Effector memory CD4-positive, alpha-beta T cell (primary cell): ENCODE results near the gene TELO2.

Experiments used
- DNase-seq, 3 donors: peaks; one replicate each; pipeline ENCODE4 v3.0.0-alpha.2; 2020
- H3K27ac ChIP-seq: 2 replicates; pipeline ENCODE4 v1.7.0; 2013; ENCODE audit warnings: mild to moderate bottlenecking, low read length, moderate library complexity; ENCODE audit not compliant: insufficient read depth, poor library complexity, severe bottlenecking
- H3K27me3 ChIP-seq: replicated peaks from 2 replicates; pipeline ENCODE4 v1.7.0; 2013; ENCODE audit warnings: mild to moderate bottlenecking, low read length; ENCODE audit not compliant: insufficient read depth, control insufficient read depth, poor library complexity, severe bottlenecking
- H3K36me3 ChIP-seq: 2 replicates; pipeline ENCODE4 v1.7.0; 2013; ENCODE audit warnings: mild to moderate bottlenecking, low read length, moderate library complexity; ENCODE audit not compliant: control insufficient read depth, insufficient read depth
- H3K4me1 ChIP-seq: 2 replicates; pipeline ENCODE4 v1.7.0; 2013; ENCODE audit warnings: low read length, mild to moderate bottlenecking; ENCODE audit not compliant: control insufficient read depth, insufficient read depth, poor library complexity, severe bottlenecking
- H3K4me3 ChIP-seq: 2 replicates; pipeline ENCODE4 v1.7.0; 2013; ENCODE audit warnings: low read length, low read depth, mild to moderate bottlenecking; ENCODE audit not compliant: insufficient read depth, poor library complexity, severe bottlenecking
- H3K9me3 ChIP-seq: 2 replicates; pipeline ENCODE4 v1.7.0; 2013; ENCODE audit warnings: mild to moderate bottlenecking, low read length, moderate library complexity; ENCODE audit not compliant: control insufficient read depth

The TELO2 gene

GRCh38 chr16:1488054-1488601 is 5.0 kb upstream of the TELO2 start:
- Histone ChIP-seq H3K27me3 (no peaks in the 10 kb centered on the region), H3K4me1 (peaks cover 7% of the 10 kb centered on the region), H3K4me3 (no peak overlapping the region), H3K27ac (no peak overlapping the region), H3K9me3 (no peaks in the 10 kb centered on the region), H3K36me3 (no peaks in the 10 kb centered on the region)
- no peak for DNase-seq

GRCh38 chr16:1488619-1489018 is 4.5 kb upstream of the TELO2 start, which contains the start of gene PTX4:
Gene PTX4, minus strand, starts transcription at chr16:1488944. Its CDS starts 35 bp downstream, at chr16:1488909.
- no peaks in the 10 kb centered on the region for H3K36me3 ChIP-seq
- no peaks in the 10 kb centered on the region for H3K9me3 ChIP-seq
- peaks cover 7% of the 10 kb centered on the region for H3K4me1 ChIP-seq
- H3K4me3 ChIP-seq: no peak within 1 kb of the TSS
- H3K27ac ChIP-seq: no peak within 1 kb of the TSS
- no peaks in the 10 kb centered on the region for H3K27me3 ChIP-seq
- no peak for DNase-seq

GRCh38 chr16:1489077-1489476 is 4.1 kb upstream of the TELO2 start:
- no peak for DNase-seq
- no peaks in the 10 kb centered on the region for H3K36me3 ChIP-seq
- H3K9me3 ChIP-seq: no peaks in the 10 kb centered on the region
- H3K4me3 ChIP-seq: no peak overlapping the region
- no peaks in the 10 kb centered on the region for H3K27me3 ChIP-seq
- H3K4me1 ChIP-seq: peaks cover 12% of the 10 kb centered on the region
- H3K27ac ChIP-seq: no peak overlapping the region

- no peak overlapping the region for H3K27ac ChIP-seq
These were observed 1.8 kb upstream of the TELO2 start for GRCh38 chr16:1491327-1491726.

GRCh38 chr16:1492082-1492922 is 858 bp upstream of the TELO2 start:
- Histone ChIP-seq H3K27me3 (no peaks in the 10 kb centered on the region), H3K27ac (peak overlapping the region; percentile 81), H3K4me3 (peak overlapping the region; percentile 83)

More at GRCh38 chr16:1491327-1491726, 1.8 kb upstream of the TELO2 start:
- Histone ChIP-seq H3K4me1 (peaks cover 16% of the 10 kb centered on the region), H3K4me3 (no peak overlapping the region), H3K9me3 (no peaks in the 10 kb centered on the region), H3K36me3 (peaks cover 7% of the 10 kb centered on the region), H3K27me3 (no peaks in the 10 kb centered on the region)
- DNase-seq: no peak

GRCh38 chr16:1493746-1494094 is 560 bp downstream of the TELO2 start:
- H3K9me3 ChIP-seq: no peaks in the 10 kb centered on the region
- H3K27me3 ChIP-seq: no peaks in the 10 kb centered on the region
- DNase-seq: no peak
- H3K27ac ChIP-seq: peak overlapping the region; percentile 81
- peak overlapping the region; percentile 83 for H3K4me3 ChIP-seq
- H3K4me1 ChIP-seq: peaks cover 16% of the 10 kb centered on the region
- H3K36me3 ChIP-seq: peaks cover 21% of the 10 kb centered on the region

More at GRCh38 chr16:1492082-1492922, 858 bp upstream of the TELO2 start:
- H3K9me3 ChIP-seq: no peaks in the 10 kb centered on the region
- DNase-seq: no peak
- peaks cover 16% of the 10 kb centered on the region for H3K4me1 ChIP-seq
- peaks cover 16% of the 10 kb centered on the region for H3K36me3 ChIP-seq

- Histone ChIP-seq H3K4me1 (peaks cover 16% of the 10 kb centered on the region), H3K4me3 (peak overlapping the region; percentile 83), H3K36me3 (peaks cover 23% of the 10 kb centered on the region), H3K27ac (no peak overlapping the region), H3K27me3 (no peaks in the 10 kb centered on the region), H3K9me3 (no peaks in the 10 kb centered on the region)
- no peak for DNase-seq
These were observed 1.0 kb downstream of the TELO2 start for GRCh38 chr16:1494129-1494640.

GRCh38 chr16:1494711-1495110 is 1.6 kb downstream of the TELO2 start:
- Histone ChIP-seq H3K4me1 (peaks cover 16% of the 10 kb centered on the region), H3K36me3 (peaks cover 27% of the 10 kb centered on the region), H3K9me3 (no peaks in the 10 kb centered on the region), H3K4me3 (no peak overlapping the region), H3K27ac (no peak overlapping the region), H3K27me3 (no peaks in the 10 kb centered on the region)
- DNase-seq: no peak

GRCh38 chr16:1495211-1495888 is 2.2 kb downstream of the TELO2 start:
- Histone ChIP-seq H3K9me3 (no peaks in the 10 kb centered on the region), H3K27ac (no peak overlapping the region), H3K27me3 (no peaks in the 10 kb centered on the region), H3K36me3 (peaks cover 33% of the 10 kb centered on the region), H3K4me1 (peaks cover 16% of the 10 kb centered on the region), H3K4me3 (no peak overlapping the region)
- no peak for DNase-seq

GRCh38 chr16:1495889-1496262 is 2.7 kb downstream of the TELO2 start:
- Histone ChIP-seq H3K9me3 (no peaks in the 10 kb centered on the region), H3K4me3 (no peak overlapping the region), H3K27me3 (no peaks in the 10 kb centered on the region), H3K36me3 (peaks cover 39% of the 10 kb centered on the region), H3K27ac (no peak overlapping the region), H3K4me1 (peaks cover 16% of the 10 kb centered on the region)
- DNase-seq: no peak
